Adrenal gland (tissue), 12 donors: ENCODE results near the gene LSAMP. TPM values are rescaled to one million over a fixed set of nuclear protein-coding genes. Genes with fewer than 3 reads are reported as not detected.

Experiments
- DNase-seq, 7 donors: peaks; one replicate each; pipeline ENCODE4 v3.0.0-alpha.2; 2019 to 2020
- H3K27ac ChIP-seq, 5 donors: fragments of 200-600 bp; sonication (generic) in 4 of 5; 1 replicate in 3 of 5; 2 replicates in 2 of 5; pipeline versions ENCODE4 v1.5.1 to v1.8.0; 2016 to 2020; ENCODE audit warnings: mild to moderate bottlenecking in 1 of 5
- H3K27me3 ChIP-seq: fragments of 200-600 bp; 2 replicates; pipeline ENCODE4 v1.8.0; 2021
- H3K36me3 ChIP-seq, 2 donors: fragments of 200-600 bp; replicated peaks in 1 of 2; 1 replicate in 1 of 2; 2 replicates in 1 of 2; pipeline versions ENCODE4 v1.5.1 to v1.8.0; 2018 to 2022
- H3K4me1 ChIP-seq, 2 donors: fragments of 200-600 bp; replicated peaks in 1 of 2; 1 replicate in 1 of 2; 2 replicates in 1 of 2; pipeline versions ENCODE4 v1.5.1 to v1.8.0; 2018 to 2021
- H3K4me3 ChIP-seq, 4 donors: fragments of 200-600 bp; sonication (generic) in 3 of 4; one replicate each; pipeline ENCODE4 v1.5.1; 2016 to 2018
- H3K9me3 ChIP-seq, 3 donors: fragments of 200-600 bp; sonication (generic) in 1 of 3; replicated peaks in 1 of 3; 1 replicate in 2 of 3; 2 replicates in 1 of 3; pipeline versions ENCODE4 v1.5.1 to v1.8.0; 2016 to 2021
- CTCF ChIP-seq, 6 experiments: fragments of 450-650 bp in 4 of 6; fragments of 200-600 bp in 2 of 6; sonication (generic) in 1 of 6; IDR thresholded peaks; 1 replicate in 5 of 6; 2 replicates in 1 of 6; pipeline versions ENCODE4 v1.5.1 to v1.8.0; 2016 to 2021; ENCODE audit warnings: antibody characterized with exemption in 6 of 6, mild to moderate bottlenecking in 2 of 6, moderate library complexity in 1 of 6
- POLR2A ChIP-seq, 2 donors: fragments of 450-650 bp; IDR thresholded peaks; one replicate each; pipeline ENCODE4 v1.6.1; 2017; ENCODE audit warnings: antibody characterized with exemption in 2 of 2, mild to moderate bottlenecking in 2 of 2, moderate library complexity in 1 of 2
- WGBS, 4 donors: extraction: QIAGEN DNeasy Blood & Tissue Kit in 2 of 4; methylation state at CpG; one replicate each; pipeline versions ENCODE4 v1.1.5 to v1.1.7; 2013 to 2017; 5-methylcytosine and 5-hydroxymethylcytosine counted together
- intact Hi-C, 2 donors: fragments of 100-400 bp; cut with DNase I; formaldehyde crosslinking; loops; one replicate each; pipeline versions ENCODE4 v1.14.1 to v1.15.0; 2022 to 2023
- polyA plus RNA-seq, 3 donors: library from polyadenylated mRNA; stranded (reverse); fragments of 200-250 nt in 2 of 3; fragments of 350-450 nt in 1 of 3; fragmentation: Illumina TruSeq in 1 of 3; extraction: RNeasy Lipid Tissue Mini Kit (QIAGEN cat#74804) in 1 of 3; gene quantifications; one replicate each; pipeline ENCODE4 v1.2.3, GENCODE V29; 2013 to 2014
- total RNA-seq, 9 donors: library from RNA; depleted of rRNA in 4 of 9; stranded (reverse); fragments of >200 nt in 4 of 9; fragments of 120-200 nt in 1 of 9; fragmentation: NEBNext Ultra II Directional in 1 of 9; extraction: Animal tissue kit (Norgen Biotek cat#: 25700) in 1 of 9; gene quantifications; one replicate each; pipeline versions ENCODE4 v1.1.0 to v1.2.4, GENCODE V29; 2013 to 2023
- donor health status: healthy with polysubstance abuse.
- donor health status: Bipolar disorder and iron deficiency.
- donor health status: DM: yes; HTN: yes; CAD: no.
- donor health status: DM: no; HTN: no; CAD: no.
- donor health status: DM: no; HTN: no; CAD: no.
- donor health status: DM: yes; HTN: yes; CAD: no.

Gene LSAMP
- total and polyA plus RNA-seq, 12 donors: 5.8 to 53.5 (median 24.3) TPM

GRCh38 chr3:115828401-115828800, 616.9 kb downstream of the LSAMP start:
- TF ChIP-seq CTCF (IDR thresholded peaks at IDR 0.05) (no peak), POLR2A (IDR thresholded peaks at IDR 0.05) (no peak)
- DNase-seq: no peak
- Histone ChIP-seq H3K9me3 (no peaks in the 10 kb centered on the region), H3K4me3 (no peak overlapping the region), H3K27me3 (no peaks in the 10 kb centered on the region), H3K27ac (no peak overlapping the region), H3K4me1 (no peaks in the 10 kb centered on the region), H3K36me3 (no peaks in the 10 kb centered on the region)
- 56 to 69% (median 61%) methylated on average over 3 of the region's 3 CpGs for WGBS, 4 donors
- intact Hi-C loops: no loop called here

- Histone ChIP-seq H3K9me3 (no peaks in the 10 kb centered on the region), H3K4me3 (no peak overlapping the region), H3K36me3 (no peaks in the 10 kb centered on the region), H3K4me1 (no peaks in the 10 kb centered on the region), H3K27ac (no peak overlapping the region), H3K27me3 (no peaks in the 10 kb centered on the region)
- intact Hi-C loops: no loop called here
- TF ChIP-seq CTCF (IDR thresholded peaks at IDR 0.05) (no peak), POLR2A (IDR thresholded peaks at IDR 0.05) (no peak)
- DNase-seq: no peak
- 91 to 100% (median 94%) methylated on average over 2 of the region's 2 CpGs for WGBS, 4 donors
These were observed 617.8 kb downstream of the LSAMP start for GRCh38 chr3:115827495-115827894.

GRCh38 chr3:115825046-115825445, 620.2 kb downstream of the LSAMP start:
- whole genome bisulfite sequencing, 4 donors: 59 to 85% (median 65%) methylated on average over 2 of the region's 2 CpGs
- H3K27ac ChIP-seq: no peak overlapping the region
- DNase-seq: no peak
- H3K4me1 ChIP-seq: no peaks in the 10 kb centered on the region
- no peaks in the 10 kb centered on the region for H3K9me3 ChIP-seq
- H3K4me3 ChIP-seq: no peak overlapping the region
- no peaks in the 10 kb centered on the region for H3K27me3 ChIP-seq
- TF ChIP-seq POLR2A (IDR thresholded peaks at IDR 0.05): no peak
- no peak for TF ChIP-seq CTCF (IDR thresholded peaks at IDR 0.05)
- no peaks in the 10 kb centered on the region for H3K36me3 ChIP-seq
- intact Hi-C loops: no loop called here

GRCh38 chr3:115823083-115823482, 622.2 kb downstream of the LSAMP start:
- no peak for TF ChIP-seq POLR2A (IDR thresholded peaks at IDR 0.05)
- no peak for TF ChIP-seq CTCF (IDR thresholded peaks at IDR 0.05)
- intact Hi-C loops: no loop called here
- Histone ChIP-seq H3K4me1 (no peaks in the 10 kb centered on the region), H3K36me3 (no peaks in the 10 kb centered on the region), H3K27ac (no peak overlapping the region), H3K9me3 (no peaks in the 10 kb centered on the region), H3K4me3 (no peak overlapping the region), H3K27me3 (no peaks in the 10 kb centered on the region)
- 86 to 94% (median 92%) methylated on average over 2 of the region's 2 CpGs for WGBS, 4 donors
- no peak for DNase-seq
